Astrocyte (in vitro differentiated cells and primary cell): ENCODE results near the gene CHST11. TPM values are rescaled to one million over a fixed set of nuclear protein-coding genes. Genes with fewer than 3 reads are reported as not detected.

Experiments used
- DNase-seq: peaks from one replicate; pipeline ENCODE4 v3.0.0-alpha.2; 2010; ENCODE audit warnings: low read depth
- FAIRE-seq: peaks from 2 replicates; lab custom pipeline; 2011; peaks lifted over from hg19 to GRCh38; lab: Jason Lieb, UNC
- H2AFZ ChIP-seq: 2 replicates; pipeline ENCODE4 v1.6.0; 2012; ENCODE audit warnings: low read depth, low read length, inconsistent platforms
- H3K27ac ChIP-seq: 2 replicates; pipeline ENCODE4 v1.5.1; 2011; ENCODE audit warnings: low read depth, low read length, inconsistent platforms
- H3K27me3 ChIP-seq: 2 replicates; pipeline ENCODE4 v1.6.0; 2011; ENCODE audit warnings: low read length, inconsistent platforms; ENCODE audit not compliant: insufficient read depth
- H3K36me3 ChIP-seq: 2 replicates; pipeline ENCODE4 v1.5.1; 2011; ENCODE audit warnings: low read length, inconsistent platforms; ENCODE audit not compliant: insufficient read depth
- H3K4me1 ChIP-seq: 2 replicates; pipeline ENCODE4 v1.5.1; 2011; ENCODE audit warnings: low read length, inconsistent platforms; ENCODE audit not compliant: insufficient read depth
- H3K4me2 ChIP-seq: 2 replicates; pipeline ENCODE4 v1.6.0; 2012; ENCODE audit warnings: low read length, inconsistent platforms
- H3K4me3 ChIP-seq: 2 replicates; pipeline ENCODE4 v1.5.1; 2011; ENCODE audit warnings: low read depth, mild to moderate bottlenecking, low read length, inconsistent platforms; ENCODE audit not compliant: insufficient read depth
- H3K79me2 ChIP-seq: 2 replicates; pipeline ENCODE4 v1.6.0; 2012; ENCODE audit warnings: mild to moderate bottlenecking, low read length, inconsistent platforms; ENCODE audit not compliant: insufficient read depth
- H3K9ac ChIP-seq: 2 replicates; pipeline ENCODE4 v1.6.0; 2012; ENCODE audit warnings: mild to moderate bottlenecking, low read length, inconsistent platforms
- H3K9me3 ChIP-seq: 2 replicates; pipeline ENCODE4 v1.5.1; 2012; ENCODE audit warnings: low read depth, mild to moderate bottlenecking, low read length, inconsistent platforms; ENCODE audit not compliant: insufficient read depth
- H4K20me1 ChIP-seq: 2 replicates; pipeline ENCODE4 v1.6.0; 2012; ENCODE audit warnings: low read length, inconsistent platforms; ENCODE audit not compliant: insufficient read depth
- H3K27ac Mint-ChIP-seq: one replicate; pipeline ENCODE4 v1.8.0; 2021; ENCODE audit warnings: mild to moderate bottlenecking, mixed read lengths; ENCODE audit not compliant: unreplicated experiment
- H3K27me3 Mint-ChIP-seq: one replicate; pipeline ENCODE4 v1.8.0; 2021; ENCODE audit warnings: low read depth, mixed read lengths; ENCODE audit not compliant: unreplicated experiment
- H3K36me3 Mint-ChIP-seq: one replicate; pipeline ENCODE4 v1.8.0; 2021; ENCODE audit warnings: low read depth, mixed read lengths; ENCODE audit not compliant: unreplicated experiment
- H3K4me1 Mint-ChIP-seq: one replicate; pipeline ENCODE4 v1.8.0; 2021; ENCODE audit warnings: low read depth, mixed read lengths; ENCODE audit not compliant: unreplicated experiment
- H3K4me3 Mint-ChIP-seq: one replicate; pipeline ENCODE4 v1.8.0; 2021; ENCODE audit warnings: mild to moderate bottlenecking, moderate library complexity, mixed read lengths; ENCODE audit not compliant: unreplicated experiment
- H3K9me3 Mint-ChIP-seq: one replicate; pipeline ENCODE4 v1.8.0; 2021; ENCODE audit warnings: mild to moderate bottlenecking, mixed read lengths; ENCODE audit not compliant: unreplicated experiment
- CTCF ChIP-seq: IDR thresholded peaks from 2 replicates; pipeline ENCODE4 v1.5.1; 2011; ENCODE audit warnings: low read depth, mild to moderate bottlenecking, inconsistent platforms, low read length, moderate library complexity; ENCODE audit not compliant: insufficient read depth
- EZH2 ChIP-seq: IDR thresholded peaks from 2 replicates; pipeline ENCODE4 v1.6.1; 2012; ENCODE audit warnings: mild to moderate bottlenecking, low read length, inconsistent platforms; ENCODE audit not compliant: insufficient read depth
- total RNA-seq: library from RNA; stranded (reverse); gene quantifications from 2 replicates; pipeline ENCODE4 v1.2.1, GENCODE V29; 2021

The CHST11 gene
- total RNA-seq, 1 donor from 2014 or later: 30.2 TPM

GRCh38 chr12:104746467-104747088, 289.8 kb downstream of the CHST11 start:
- H3K36me3 Mint-ChIP-seq: peaks cover 5% of the 10 kb centered on the region
- no peak overlapping the region for H3K27ac Mint-ChIP-seq
- H3K4me1 Mint-ChIP-seq: peaks cover 19% of the 10 kb centered on the region
- no peaks in the 10 kb centered on the region for H3K27me3 ChIP-seq
- no peaks in the 10 kb centered on the region for H3K9me3 Mint-ChIP-seq
- no peak for DNase-seq
- no peak for TF ChIP-seq CTCF
- TF ChIP-seq EZH2: no peak
- FAIRE-seq: no peak
- no peak overlapping the region for H2AFZ ChIP-seq
- no peaks in the 10 kb centered on the region for H3K36me3 ChIP-seq
- H3K4me3 ChIP-seq: no peak overlapping the region
- H4K20me1 ChIP-seq: peaks cover 52% of the 10 kb centered on the region
- H3K4me1 ChIP-seq: peaks cover 18% of the 10 kb centered on the region
- H3K27ac ChIP-seq: no peak overlapping the region
- H3K9me3 ChIP-seq: no peaks in the 10 kb centered on the region
- H3K4me2 ChIP-seq: no peak overlapping the region
- no peak overlapping the region for H3K9ac ChIP-seq
- H3K27me3 Mint-ChIP-seq: no peaks in the 10 kb centered on the region
- no peaks in the 10 kb centered on the region for H3K79me2 ChIP-seq
- H3K4me3 Mint-ChIP-seq: no peak overlapping the region

- Histone ChIP-seq H3K9ac (no peak overlapping the region), H3K4me2 (no peak overlapping the region), H3K79me2 (no peaks in the 10 kb centered on the region), H3K9me3 (no peaks in the 10 kb centered on the region), H3K4me3 (no peak overlapping the region), H2AFZ (no peak overlapping the region), H4K20me1 (peaks cover 47% of the 10 kb centered on the region), H3K27ac (no peak overlapping the region), H3K36me3 (no peaks in the 10 kb centered on the region), H3K27me3 (no peaks in the 10 kb centered on the region), H3K4me1 (peaks cover 18% of the 10 kb centered on the region)
- no peak for DNase-seq
- FAIRE-seq: no peak
- no peaks in the 10 kb centered on the region for H3K27me3 Mint-ChIP-seq
- TF ChIP-seq CTCF (no peak), EZH2 (no peak)
- H3K36me3 Mint-ChIP-seq: peaks cover 2% of the 10 kb centered on the region
- peaks cover 20% of the 10 kb centered on the region for H3K4me1 Mint-ChIP-seq
- H3K4me3 Mint-ChIP-seq: no peak overlapping the region
- no peaks in the 10 kb centered on the region for H3K9me3 Mint-ChIP-seq
- no peak overlapping the region for H3K27ac Mint-ChIP-seq
Measured at GRCh38 chr12:104747330-104747729, 290.6 kb downstream of the CHST11 start.

- no peaks in the 10 kb centered on the region for H3K9me3 Mint-ChIP-seq
- Histone ChIP-seq H3K79me2 (no peaks in the 10 kb centered on the region), H3K4me1 (peaks cover 18% of the 10 kb centered on the region), H2AFZ (no peak overlapping the region), H3K4me2 (no peak overlapping the region), H3K9me3 (no peaks in the 10 kb centered on the region), H4K20me1 (peaks cover 47% of the 10 kb centered on the region), H3K27ac (no peak overlapping the region), H3K27me3 (no peaks in the 10 kb centered on the region), H3K4me3 (no peak overlapping the region), H3K36me3 (no peaks in the 10 kb centered on the region), H3K9ac (no peak overlapping the region)
- DNase-seq (no peak), FAIRE-seq (no peak)
- no peaks in the 10 kb centered on the region for H3K27me3 Mint-ChIP-seq
- peaks cover 20% of the 10 kb centered on the region for H3K4me1 Mint-ChIP-seq
- peaks cover 2% of the 10 kb centered on the region for H3K36me3 Mint-ChIP-seq
- TF ChIP-seq EZH2: no peak
- TF ChIP-seq CTCF: no peak
- no peak overlapping the region for H3K4me3 Mint-ChIP-seq
- no peak overlapping the region for H3K27ac Mint-ChIP-seq
Measured at GRCh38 chr12:104747955-104748354, 291.2 kb downstream of the CHST11 start.
